SK-N-SH treated with all-trans-retinoic acid at 6 μM for 48 hours (cell line): ENCODE measurements around the gene DOP1A.

ENCODE experiments used
- ATAC-seq: fragments of 200-7000 bp; cut with Tn5 transposase; 3 replicates; pipeline ENCODE4 v1.9.1; 2020; ENCODE audit warnings: mild to moderate bottlenecking, moderate library complexity
- ARNTL ChIP-seq: fragments of 450-650 bp; formaldehyde crosslinking; IDR thresholded peaks from 2 replicates; pipeline ENCODE4 v1.5.0; 2020; ENCODE audit warnings: low read depth, mild to moderate bottlenecking, moderate library complexity, borderline replicate concordance
- BACH2 ChIP-seq: fragments of 250-450 bp; sonication (Bioruptor Pico); IDR thresholded peaks from 2 replicates; pipeline ENCODE4 v1.9.0; 2021; ENCODE audit warnings: mild to moderate bottlenecking, borderline replicate concordance
- CREB5 ChIP-seq: fragments of 250-450 bp; sonication (Bioruptor Pico); IDR thresholded peaks from 2 replicates; pipeline ENCODE4 v1.5.1; 2020; ENCODE audit warnings: low read depth, mild to moderate bottlenecking, moderate library complexity
- CSDC2 ChIP-seq: fragments of 250-450 bp; sonication (Bioruptor Pico); IDR thresholded peaks from 2 replicates; pipeline ENCODE4 v1.5.0; 2020; ENCODE audit warnings: mild to moderate bottlenecking, moderate library complexity
- CSRNP3 ChIP-seq: fragments of 250-450 bp; sonication (Bioruptor Pico); IDR thresholded peaks from 2 replicates; pipeline ENCODE4 v1.5.1; 2021; ENCODE audit warnings: mild to moderate bottlenecking, moderate library complexity
- ESRRG ChIP-seq: fragments of 250-450 bp; sonication (Bioruptor Pico); IDR thresholded peaks from 2 replicates; pipeline ENCODE4 v1.6.1; 2021; ENCODE audit warnings: mild to moderate bottlenecking
- GLIS3 ChIP-seq: fragments of 250-450 bp; sonication (Bioruptor Pico); IDR thresholded peaks from 2 replicates; pipeline ENCODE4 v1.5.0; 2020; ENCODE audit warnings: mild to moderate bottlenecking, moderate library complexity
- ISL1 ChIP-seq: fragments of 250-450 bp; sonication (Bioruptor Pico); IDR thresholded peaks from 2 replicates; pipeline ENCODE4 v2.1.2; 2022; ENCODE audit warnings: mild to moderate bottlenecking, moderate library complexity
- OSR1 ChIP-seq: fragments of 250-450 bp; sonication (Bioruptor Pico); IDR thresholded peaks from 2 replicates; pipeline ENCODE4 v1.8.0; 2022; ENCODE audit warnings: moderate library complexity, mild to moderate bottlenecking, inconsistent platforms
- PATZ1 ChIP-seq: fragments of 250-450 bp; sonication (Bioruptor Pico); IDR thresholded peaks from 2 replicates; pipeline ENCODE4 v1.8.0; 2020; ENCODE audit warnings: mild to moderate bottlenecking, moderate library complexity, borderline replicate concordance
- POU6F1 ChIP-seq: fragments of 250-450 bp; sonication (Bioruptor Pico); IDR thresholded peaks from 2 replicates; pipeline ENCODE4 v1.8.0; 2021; ENCODE audit warnings: low read depth, mild to moderate bottlenecking, moderate library complexity, borderline replicate concordance
- PPARA ChIP-seq: fragments of 250-450 bp; sonication (Bioruptor Pico); IDR thresholded peaks from 2 replicates; pipeline ENCODE4 v1.5.0; 2020; ENCODE audit warnings: mild to moderate bottlenecking, borderline replicate concordance
- SNAI2 ChIP-seq: fragments of 250-450 bp; sonication (Bioruptor Pico); IDR thresholded peaks from 2 replicates; pipeline ENCODE4 v1.5.0; 2020; ENCODE audit warnings: mild to moderate bottlenecking, moderate library complexity
- TCF4 ChIP-seq: fragments of 250-450 bp; sonication (Bioruptor Pico); IDR thresholded peaks from 2 replicates; pipeline ENCODE4 v1.8.0; 2021; ENCODE audit warnings: mild to moderate bottlenecking, moderate library complexity, borderline replicate concordance
- TOX ChIP-seq: fragments of 250-450 bp; sonication (Bioruptor Pico); IDR thresholded peaks from 2 replicates; pipeline ENCODE4 v1.8.0; 2021; ENCODE audit warnings: mild to moderate bottlenecking, moderate library complexity, borderline replicate concordance
- TSHZ2 ChIP-seq: fragments of 250-450 bp; sonication (Bioruptor Pico); IDR thresholded peaks from 2 replicates; pipeline ENCODE4 v1.5.0; 2020; ENCODE audit warnings: mild to moderate bottlenecking, moderate library complexity
- ZC3H10 ChIP-seq: fragments of 250-450 bp; sonication (Bioruptor Pico); IDR thresholded peaks from 2 replicates; pipeline ENCODE4 v1.5.1; 2021; ENCODE audit warnings: mild to moderate bottlenecking, moderate library complexity
- ZFP3 ChIP-seq: fragments of 250-450 bp; sonication (Bioruptor Pico); IDR thresholded peaks from 2 replicates; pipeline ENCODE4 v1.5.0; 2020; ENCODE audit warnings: mild to moderate bottlenecking, moderate library complexity
- ZFP30 ChIP-seq: fragments of 450-650 bp; formaldehyde crosslinking; IDR thresholded peaks from 2 replicates; pipeline ENCODE4 v1.5.0; 2022; ENCODE audit warnings: mild to moderate bottlenecking, moderate library complexity
- ZNF565 ChIP-seq: fragments of 450-650 bp; formaldehyde crosslinking; conservative IDR thresholded peaks from 2 replicates; pipeline ENCODE4 v1.5.0; 2020; ENCODE audit warnings: low read depth, mild to moderate bottlenecking, moderate library complexity
- ZNF8 ChIP-seq: fragments of 450-650 bp; formaldehyde crosslinking; IDR thresholded peaks from 2 replicates; pipeline ENCODE4 v1.5.0; 2020; ENCODE audit warnings: mild to moderate bottlenecking, moderate library complexity

The DOP1A gene

GRCh38 chr6:83117802-83118201, 50.3 kb downstream of the DOP1A start:
- TF ChIP-seq CSDC2 (no peak), TSHZ2 (CRISPR knock-in tag) (no peak), ZFP30 (CRISPR knock-in tag) (no peak), CSRNP3 (CRISPR knock-in tag) (no peak), TCF4 (no peak)
- TF ChIP-seq, all 23 proteins: peak for 0
- ATAC-seq = no peak

- ATAC-seq = peak; percentile 60
- no peak for TF ChIP-seq ZNF565 (CRISPR knock-in tag)
- TF ChIP-seq SNAI2 = no peak
- no peak for TF ChIP-seq GLIS3
- 0 out of 2 replicates have a peak, but pooled peaks have one; percentile 7 for TF ChIP-seq ISL1 (CRISPR knock-in tag)
Measured at GRCh38 chr6:83119742-83120300, 52.4 kb downstream of the DOP1A start.

GRCh38 chr6:83124553-83124952, 57.1 kb downstream of the DOP1A start:
- TF ChIP-seq BACH2 (CRISPR knock-in tag) (no peak), SNAI2 (no peak), OSR1 (CRISPR knock-in tag) (no peak), CSDC2 (no peak), ZFP30 (CRISPR knock-in tag) (no peak), ZNF8 (CRISPR knock-in tag) (no peak), ZFP3 (CRISPR knock-in tag) (no peak), TCF4 (no peak), ZNF565 (CRISPR knock-in tag) (no peak), PATZ1 (CRISPR knock-in tag) (no peak), POU6F1 (CRISPR knock-in tag) (no peak)
- no peak for ATAC-seq

- TF ChIP-seq TSHZ2 (CRISPR knock-in tag) (no peak), POU6F1 (CRISPR knock-in tag) (no peak), CREB5 (CRISPR knock-in tag) (no peak), GLIS3 (no peak), ARNTL (CRISPR knock-in tag) (no peak), ZNF565 (CRISPR knock-in tag) (no peak), BACH2 (CRISPR knock-in tag) (no peak), TOX (CRISPR knock-in tag) (no peak), ZFP3 (CRISPR knock-in tag) (no peak), ZC3H10 (CRISPR knock-in tag) (no peak), PPARA (no peak), ISL1 (CRISPR knock-in tag) (no peak), ESRRG (no peak), CSDC2 (no peak), ZFP30 (CRISPR knock-in tag) (no peak), ZNF8 (CRISPR knock-in tag) (no peak), SNAI2 (no peak)
- ATAC-seq = no peak
Measured at GRCh38 chr6:83125425-83125824, 58.0 kb downstream of the DOP1A start.
